AG09319 (cell line): Measurements from ENCODE around the gene HDAC6.
"Not testable (repeated sequence)": the region's sequence is repeated elsewhere in the genome, so short reads cannot be mapped to it uniquely, and the experiment has no call there.

ENCODE experiments used
- DNase-seq: peaks from one replicate; pipeline ENCODE4 v3.0.0-alpha.2; 2010; ENCODE audit warnings: low read depth; ENCODE audit errors: extremely low read depth
- CTCF ChIP-seq: IDR thresholded peaks from 2 replicates; pipeline ENCODE4 v1.5.1; 2011; ENCODE audit warnings: low read depth, mild to moderate bottlenecking, inconsistent platforms, low read length, moderate library complexity

Gene HDAC6

GRCh38 chrX:48854898-48855297 lies 53.0 kb downstream of the HDAC6 start:
- TF ChIP-seq CTCF = peak; percentile 30
- DNase-seq = no peak

- TF ChIP-seq CTCF = no peak
- no peak for DNase-seq
These were observed 62.3 kb downstream of the HDAC6 start for GRCh38 chrX:48864210-48864609.

GRCh38 chrX:48872017-48872416 lies 70.2 kb downstream of the HDAC6 start:
- DNase-seq = not testable (repeated sequence)
